WTC11 (cell line): ENCODE measurements around the gene CACNA2D3.

Source experiments
- CREM ChIP-seq: sonication (generic); formaldehyde crosslinking; IDR thresholded peaks from 2 replicates; pipeline ENCODE4 v1.8.1; 2022; ENCODE audit warnings: mild to moderate bottlenecking, missing genetic modification reagents, moderate library complexity
- HMGXB4 ChIP-seq: sonication (generic); formaldehyde crosslinking; IDR thresholded peaks from 2 replicates; pipeline ENCODE4 v1.8.1; 2023; ENCODE audit warnings: mild to moderate bottlenecking, moderate library complexity, missing genetic modification reagents
- MAX ChIP-seq: sonication (generic); formaldehyde crosslinking; IDR thresholded peaks from 2 replicates; pipeline ENCODE4 v1.8.0; 2022; ENCODE audit warnings: mild to moderate bottlenecking, missing genetic modification reagents
- SMAD3 ChIP-seq: sonication (generic); formaldehyde crosslinking; IDR thresholded peaks from 2 replicates; pipeline ENCODE4 v1.8.0; 2022; ENCODE audit warnings: missing genetic modification reagents, mild to moderate bottlenecking, borderline replicate concordance
- TF ChIP-seq, protein P1 (sequence below): fragments of 200-600 bp; IDR thresholded peaks from 2 replicates; pipeline ENCODE4 v1.8.0; 2022; ENCODE audit warnings: antibody characterized with exemption
- TF ChIP-seq, protein P2 (sequence below): sonication (generic); formaldehyde crosslinking; IDR thresholded peaks from 2 replicates; pipeline ENCODE4 v1.8.0; 2023; ENCODE audit warnings: missing genetic modification reagents
- TF ChIP-seq, protein P3 (sequence below): fragments of 250-450 bp; sonication (Bioruptor Pico); IDR thresholded peaks from 2 replicates; pipeline ENCODE4 v1.9.0; 2021; ENCODE audit warnings: mild to moderate bottlenecking

DNA sequence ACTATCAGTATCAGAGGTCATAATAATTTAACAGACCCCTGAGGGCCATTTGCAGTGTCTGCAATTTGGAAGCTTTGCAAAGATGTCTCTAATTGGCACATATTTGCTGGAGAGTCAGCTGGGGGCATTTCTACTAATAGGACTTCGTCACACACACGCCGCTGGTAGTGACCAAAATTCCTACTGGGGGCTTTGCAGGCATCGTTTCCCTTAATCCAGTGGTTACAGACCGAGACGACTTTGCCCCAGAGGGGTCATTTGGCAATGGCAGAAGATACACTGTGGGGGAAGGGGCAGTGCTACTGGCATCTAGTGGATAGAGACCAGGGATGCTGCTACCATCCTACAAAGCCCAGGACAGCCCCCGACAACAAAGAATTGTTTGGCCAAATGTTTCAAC, 956.5 kb downstream of the CACNA2D3 start:
- TF ChIP-seq, protein P1, sequence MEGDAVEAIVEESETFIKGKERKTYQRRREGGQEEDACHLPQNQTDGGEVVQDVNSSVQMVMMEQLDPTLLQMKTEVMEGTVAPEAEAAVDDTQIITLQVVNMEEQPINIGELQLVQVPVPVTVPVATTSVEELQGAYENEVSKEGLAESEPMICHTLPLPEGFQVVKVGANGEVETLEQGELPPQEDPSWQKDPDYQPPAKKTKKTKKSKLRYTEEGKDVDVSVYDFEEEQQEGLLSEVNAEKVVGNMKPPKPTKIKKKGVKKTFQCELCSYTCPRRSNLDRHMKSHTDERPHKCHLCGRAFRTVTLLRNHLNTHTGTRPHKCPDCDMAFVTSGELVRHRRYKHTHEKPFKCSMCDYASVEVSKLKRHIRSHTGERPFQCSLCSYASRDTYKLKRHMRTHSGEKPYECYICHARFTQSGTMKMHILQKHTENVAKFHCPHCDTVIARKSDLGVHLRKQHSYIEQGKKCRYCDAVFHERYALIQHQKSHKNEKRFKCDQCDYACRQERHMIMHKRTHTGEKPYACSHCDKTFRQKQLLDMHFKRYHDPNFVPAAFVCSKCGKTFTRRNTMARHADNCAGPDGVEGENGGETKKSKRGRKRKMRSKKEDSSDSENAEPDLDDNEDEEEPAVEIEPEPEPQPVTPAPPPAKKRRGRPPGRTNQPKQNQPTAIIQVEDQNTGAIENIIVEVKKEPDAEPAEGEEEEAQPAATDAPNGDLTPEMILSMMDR, result no peak
- TF ChIP-seq, protein P2, sequence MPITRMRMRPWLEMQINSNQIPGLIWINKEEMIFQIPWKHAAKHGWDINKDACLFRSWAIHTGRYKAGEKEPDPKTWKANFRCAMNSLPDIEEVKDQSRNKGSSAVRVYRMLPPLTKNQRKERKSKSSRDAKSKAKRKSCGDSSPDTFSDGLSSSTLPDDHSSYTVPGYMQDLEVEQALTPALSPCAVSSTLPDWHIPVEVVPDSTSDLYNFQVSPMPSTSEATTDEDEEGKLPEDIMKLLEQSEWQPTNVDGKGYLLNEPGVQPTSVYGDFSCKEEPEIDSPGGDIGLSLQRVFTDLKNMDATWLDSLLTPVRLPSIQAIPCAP (CRISPR knock-in tag), result no peak
- TF ChIP-seq HMGXB4, result no peak
- no peak for TF ChIP-seq SMAD3
- no peak for TF ChIP-seq CREM (CRISPR knock-in tag)
- no peak for TF ChIP-seq MAX (CRISPR knock-in tag)
- TF ChIP-seq, protein P3, sequence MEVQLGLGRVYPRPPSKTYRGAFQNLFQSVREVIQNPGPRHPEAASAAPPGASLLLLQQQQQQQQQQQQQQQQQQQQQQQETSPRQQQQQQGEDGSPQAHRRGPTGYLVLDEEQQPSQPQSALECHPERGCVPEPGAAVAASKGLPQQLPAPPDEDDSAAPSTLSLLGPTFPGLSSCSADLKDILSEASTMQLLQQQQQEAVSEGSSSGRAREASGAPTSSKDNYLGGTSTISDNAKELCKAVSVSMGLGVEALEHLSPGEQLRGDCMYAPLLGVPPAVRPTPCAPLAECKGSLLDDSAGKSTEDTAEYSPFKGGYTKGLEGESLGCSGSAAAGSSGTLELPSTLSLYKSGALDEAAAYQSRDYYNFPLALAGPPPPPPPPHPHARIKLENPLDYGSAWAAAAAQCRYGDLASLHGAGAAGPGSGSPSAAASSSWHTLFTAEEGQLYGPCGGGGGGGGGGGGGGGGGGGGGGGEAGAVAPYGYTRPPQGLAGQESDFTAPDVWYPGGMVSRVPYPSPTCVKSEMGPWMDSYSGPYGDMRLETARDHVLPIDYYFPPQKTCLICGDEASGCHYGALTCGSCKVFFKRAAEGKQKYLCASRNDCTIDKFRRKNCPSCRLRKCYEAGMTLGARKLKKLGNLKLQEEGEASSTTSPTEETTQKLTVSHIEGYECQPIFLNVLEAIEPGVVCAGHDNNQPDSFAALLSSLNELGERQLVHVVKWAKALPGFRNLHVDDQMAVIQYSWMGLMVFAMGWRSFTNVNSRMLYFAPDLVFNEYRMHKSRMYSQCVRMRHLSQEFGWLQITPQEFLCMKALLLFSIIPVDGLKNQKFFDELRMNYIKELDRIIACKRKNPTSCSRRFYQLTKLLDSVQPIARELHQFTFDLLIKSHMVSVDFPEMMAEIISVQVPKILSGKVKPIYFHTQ (CRISPR knock-in tag), result no peak
